ENCODE data around the gene TSGA10.

DNA sequence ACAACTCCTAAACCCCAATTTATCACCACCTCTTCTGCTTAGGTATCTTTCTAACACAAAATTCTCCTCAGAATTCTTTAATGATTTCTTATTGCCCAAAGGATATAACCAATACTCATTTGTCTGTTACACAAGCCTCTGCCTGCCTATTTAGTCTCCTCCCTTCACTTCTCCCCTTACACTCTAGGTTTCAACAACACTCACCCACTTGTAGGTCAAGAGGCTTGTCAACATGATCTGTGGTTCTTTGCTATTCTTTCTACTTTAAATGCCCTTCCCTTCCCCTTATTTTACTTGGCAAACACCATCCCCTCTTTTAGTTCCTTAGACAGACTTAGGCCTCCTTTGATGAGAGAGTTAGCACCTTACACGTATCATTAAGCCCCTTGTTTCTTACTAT, 82.2 kb downstream of the TSGA10 start:
- TF ChIP-seq, protein P1, sequence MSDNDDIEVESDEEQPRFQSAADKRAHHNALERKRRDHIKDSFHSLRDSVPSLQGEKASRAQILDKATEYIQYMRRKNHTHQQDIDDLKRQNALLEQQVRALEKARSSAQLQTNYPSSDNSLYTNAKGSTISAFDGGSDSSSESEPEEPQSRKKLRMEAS (IDR thresholded peaks at IDR 0.05) = no peak
- TF ChIP-seq RAD21 (IDR thresholded peaks at IDR 0.05; ENCODE audit: low read depth) (no peak), EP300 (IDR thresholded peaks at IDR 0.05; ENCODE audit: borderline replicate concordance) (no peak), TEAD4 (IDR thresholded peaks at IDR 0.05) (no peak), FOXM1 (IDR thresholded peaks at IDR 0.05; ENCODE audit: borderline replicate concordance, low read depth) (no peak)
